GM19463 (cell line): ENCODE measurements around the gene RHBDD1.
A peak's percentile ranks its signal among the peaks of the same experiment; 100 is the strongest.

ENCODE experiments used
- ATAC-seq: cut with Tn5 transposase; IDR thresholded peaks from one replicate; pipeline ENCODE4 v1.9.1; 2021; ENCODE audit warnings: mild to moderate bottlenecking, moderate library complexity; ENCODE audit not compliant: unreplicated experiment

The RHBDD1 gene

DNA sequence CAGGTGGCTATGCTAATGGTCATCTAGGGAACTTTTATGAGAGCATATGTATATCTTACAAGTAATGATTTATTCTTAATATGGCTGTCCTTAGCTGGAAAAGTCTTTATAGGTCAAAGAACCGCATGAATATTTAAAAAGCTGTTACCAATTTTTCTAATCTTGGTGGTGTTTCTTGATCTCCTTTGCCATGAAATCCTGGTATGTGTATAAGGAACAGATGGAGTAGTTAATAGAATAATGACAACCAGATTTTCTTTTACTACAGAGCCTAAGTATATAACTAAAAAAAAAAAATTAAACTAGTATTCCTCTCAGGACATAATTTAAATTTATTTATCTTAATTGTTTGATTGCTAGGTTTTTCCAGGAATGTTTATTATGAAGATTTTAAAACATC lies 74.5 kb downstream of the RHBDD1 start:
- no peak for ATAC-seq

GRCh38 chr2:226911932-226912331 lies 76.1 kb downstream of the RHBDD1 start:
- ATAC-seq = peak; percentile 30

DNA sequence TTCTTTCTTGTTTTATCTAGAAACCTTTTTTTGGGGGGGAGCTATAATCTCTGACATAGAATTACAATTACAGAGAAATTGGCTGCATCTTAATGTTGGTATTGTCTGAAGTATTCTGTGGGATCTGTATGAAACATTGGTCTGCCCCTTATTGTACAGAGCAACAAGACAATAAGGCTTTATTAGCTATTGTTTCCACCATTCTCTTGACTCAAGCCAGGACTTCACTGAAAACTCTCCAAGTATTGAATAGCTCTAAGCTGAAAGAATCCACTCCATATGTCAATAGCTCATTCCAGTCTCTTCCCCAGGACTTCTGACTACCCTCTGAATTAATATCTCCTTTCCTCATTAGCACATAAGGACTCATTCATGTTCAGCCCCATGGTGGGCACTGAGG lies 77.8 kb downstream of the RHBDD1 start:
- no peak for ATAC-seq

DNA sequence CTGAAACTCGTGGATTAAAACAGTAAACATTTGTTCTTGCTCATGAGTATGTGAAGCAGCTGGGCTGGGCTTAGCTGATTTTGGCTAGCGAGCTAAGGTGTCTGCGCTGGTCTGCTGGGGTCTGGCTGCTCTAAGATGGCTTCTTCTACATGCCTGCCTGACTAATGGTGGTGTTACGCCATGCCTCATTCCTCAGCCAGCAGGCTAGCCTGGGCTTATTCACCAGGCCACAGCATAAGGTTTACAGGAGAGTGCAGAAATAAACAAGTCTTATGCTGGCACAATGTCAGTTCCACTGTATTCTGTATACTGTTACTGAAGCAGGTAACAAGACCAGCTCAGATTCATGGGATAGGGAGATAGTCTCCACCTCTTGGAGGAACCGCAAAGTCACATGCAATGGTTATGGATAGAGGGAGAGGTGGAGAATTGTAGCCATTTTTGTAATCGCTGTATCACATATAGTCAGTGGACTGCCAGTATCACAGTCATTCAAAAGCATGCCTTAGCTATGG lies 80.0 kb downstream of the RHBDD1 start:
- no peak for ATAC-seq

DNA sequence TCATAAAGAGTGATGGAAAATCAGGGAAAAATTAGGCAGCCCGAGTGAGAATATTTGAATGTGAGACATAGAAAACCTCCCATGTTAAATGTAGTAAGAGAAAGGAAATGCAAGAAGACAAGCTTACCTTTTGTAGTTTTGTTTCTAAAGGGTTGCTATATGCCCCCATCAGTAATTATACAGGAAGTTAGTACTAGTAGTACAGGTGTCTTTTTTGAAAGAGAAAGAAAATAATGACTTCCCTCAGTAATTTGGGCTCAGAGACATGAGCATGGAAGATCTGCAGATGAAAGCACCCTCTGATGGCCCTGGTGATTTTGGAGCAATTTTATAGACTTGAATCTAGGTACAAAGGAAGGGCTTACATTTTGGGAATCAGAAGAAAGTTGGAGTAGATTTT lies 80.8 kb downstream of the RHBDD1 start:
- no peak for ATAC-seq

DNA sequence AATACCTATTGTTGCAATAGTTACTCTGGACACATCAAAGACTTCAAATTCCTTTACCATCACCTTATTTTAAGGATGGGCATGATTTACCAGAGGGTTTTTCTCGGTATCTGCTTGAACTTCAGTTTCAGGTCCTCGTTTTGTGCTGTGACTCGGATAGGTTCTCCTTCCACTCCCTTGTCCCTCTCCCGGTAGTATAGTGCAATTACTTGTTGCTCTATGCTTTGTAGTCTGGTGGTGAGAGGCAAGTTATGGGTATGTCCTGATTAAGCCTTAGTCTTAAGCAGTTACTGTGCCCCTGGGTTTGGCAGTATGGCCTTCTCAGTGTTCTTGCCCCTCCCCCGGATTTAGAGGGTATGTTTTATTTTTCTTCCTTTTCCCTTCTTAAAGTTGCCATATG lies 96.6 kb downstream of the RHBDD1 start:
- ATAC-seq = no peak

- no peak for ATAC-seq
These were observed 98.8 kb downstream of the RHBDD1 start for GRCh38 chr2:226934546-226935201.

DNA sequence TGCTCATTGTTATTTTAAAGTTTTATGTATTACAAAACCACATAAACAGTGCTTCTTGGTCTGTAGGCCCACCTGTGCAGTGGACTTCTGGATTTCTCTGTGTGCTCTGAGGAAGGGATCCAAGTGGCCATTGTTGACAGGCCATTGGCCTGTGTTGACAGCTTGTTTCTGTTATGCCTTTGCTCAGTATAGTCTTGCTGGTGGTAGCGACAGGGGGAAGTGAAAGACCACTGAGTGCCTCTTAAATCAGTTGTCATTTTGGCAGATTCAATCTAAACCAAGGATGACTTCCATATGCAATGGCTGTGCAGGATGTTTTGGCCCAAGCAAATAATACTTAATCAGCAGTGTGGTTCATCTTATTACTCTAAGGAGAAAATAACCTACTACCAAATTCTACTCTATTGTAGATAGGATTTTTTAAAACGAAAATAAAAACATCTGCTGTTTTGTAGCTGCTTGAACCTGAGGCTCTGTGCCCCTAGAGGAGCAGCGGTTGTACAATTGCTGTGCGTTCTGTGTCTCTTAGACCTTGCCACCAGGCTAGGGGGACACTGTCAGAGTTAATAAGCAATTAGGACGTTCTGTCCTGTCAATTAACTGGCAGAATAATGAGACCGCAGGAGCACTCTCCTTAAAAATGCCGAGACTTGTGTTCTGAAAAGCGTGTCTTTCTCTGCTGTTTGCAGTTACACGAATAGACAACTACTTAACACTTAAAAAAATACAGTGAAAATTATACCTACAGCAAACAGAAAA lies 108.2 kb downstream of the RHBDD1 start:
- no peak for ATAC-seq

- ATAC-seq = no peak
These were observed 117.4 kb downstream of the RHBDD1 start for GRCh38 chr2:226953206-226953605.

DNA sequence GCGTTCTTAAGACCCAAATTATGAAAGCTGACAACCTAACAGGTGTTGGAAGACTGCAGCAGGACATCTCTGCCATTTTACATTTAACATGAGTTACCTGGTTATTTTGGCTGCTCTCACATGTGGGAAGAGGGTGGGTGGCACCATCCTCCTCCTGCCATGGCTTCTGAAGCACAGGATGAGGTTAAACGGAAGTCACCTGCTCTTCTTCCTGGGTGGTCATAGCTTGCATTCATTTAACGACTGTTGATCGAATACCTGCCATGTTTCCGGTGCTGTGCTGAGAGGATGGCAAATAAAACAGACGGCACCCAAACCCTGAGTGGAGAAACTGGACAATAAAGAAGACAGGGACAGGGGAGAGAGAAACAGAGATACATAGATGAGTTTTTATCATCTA lies 118.0 kb downstream of the RHBDD1 start:
- ATAC-seq = no peak

- ATAC-seq = no peak
These were observed 120.8 kb downstream of the RHBDD1 start for GRCh38 chr2:226956659-226957058.

GRCh38 chr2:226959418-226959817 lies 123.6 kb downstream of the RHBDD1 start:
- ATAC-seq = no peak

GRCh38 chr2:226962176-226962773 lies 126.4 kb downstream of the RHBDD1 start:
- no peak for ATAC-seq

DNA sequence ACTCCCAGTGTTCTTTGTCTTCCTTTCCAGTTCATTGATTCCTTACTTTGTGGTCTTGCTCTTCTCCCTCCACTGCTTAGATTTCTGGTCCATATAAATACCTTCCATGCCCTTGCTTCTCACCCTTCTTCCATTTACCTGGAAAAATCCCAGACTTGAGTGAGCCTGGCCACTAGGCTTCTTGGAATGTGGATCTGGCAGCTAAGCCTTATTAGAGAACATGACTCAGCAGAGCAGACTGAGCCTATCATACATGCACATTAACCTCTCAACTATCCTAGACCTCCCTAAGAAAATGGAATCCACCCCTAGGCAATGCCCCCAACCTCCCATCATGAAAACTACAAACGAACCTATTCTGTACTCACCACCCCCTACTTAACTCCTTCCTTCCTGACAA lies 127.7 kb downstream of the RHBDD1 start:
- ATAC-seq = no peak

DNA sequence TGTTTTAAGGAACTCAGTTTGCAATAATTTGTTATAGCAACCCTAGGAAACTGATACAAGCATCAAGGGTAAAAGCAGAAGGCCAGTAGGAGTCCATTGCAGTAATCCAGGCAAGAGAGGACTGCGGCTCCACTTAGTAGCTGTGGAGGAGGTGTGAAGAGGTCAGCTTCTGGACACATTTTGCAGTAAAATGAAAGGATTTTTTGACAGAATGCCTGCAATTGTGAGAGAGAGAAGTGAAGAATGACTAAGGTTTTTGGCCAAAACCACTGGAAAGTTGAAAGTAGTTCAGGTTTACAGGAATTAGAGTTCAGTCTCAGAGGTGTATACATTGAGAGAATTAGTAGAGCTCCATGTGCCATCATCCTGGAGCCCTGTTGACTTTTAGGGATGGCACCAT lies 129.5 kb downstream of the RHBDD1 start:
- ATAC-seq = no peak

DNA sequence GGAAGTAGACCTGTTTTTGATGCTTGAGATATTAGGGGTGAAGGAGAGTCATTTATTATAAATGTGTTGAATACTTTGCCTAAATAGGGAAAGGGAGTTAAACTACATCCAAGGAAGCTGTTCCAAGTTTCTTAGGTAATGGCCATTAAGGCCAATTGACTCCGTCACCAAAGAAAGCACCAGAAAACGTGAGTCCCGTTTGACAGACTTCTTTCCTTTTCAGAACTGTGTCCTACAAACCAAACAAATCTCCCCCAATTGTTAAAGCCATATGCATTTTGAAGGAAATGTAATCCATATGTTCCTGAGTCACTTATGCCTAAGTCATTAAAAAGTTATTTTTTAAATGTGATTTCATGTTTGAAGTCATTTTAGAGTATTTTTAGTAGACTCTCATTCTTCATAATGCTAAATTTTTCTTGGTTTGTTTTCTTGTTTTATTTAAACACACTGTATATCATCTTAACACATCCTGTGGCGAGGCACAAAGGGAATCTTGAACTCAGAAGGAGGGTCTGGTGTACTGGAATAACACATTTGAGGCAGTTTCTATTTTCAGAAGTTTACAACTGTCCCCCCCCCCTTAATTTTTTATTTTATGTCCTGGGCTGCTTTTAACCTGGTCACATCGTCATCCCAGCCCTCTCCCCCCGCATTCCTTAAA lies 133.7 kb downstream of the RHBDD1 start:
- no peak for ATAC-seq

- ATAC-seq = peak; percentile 63
These were observed 134.5 kb downstream of the RHBDD1 start for GRCh38 chr2:226970362-226970761.

GRCh38 chr2:226971084-226971483 lies 135.2 kb downstream of the RHBDD1 start:
- ATAC-seq = peak; percentile 35

DNA sequence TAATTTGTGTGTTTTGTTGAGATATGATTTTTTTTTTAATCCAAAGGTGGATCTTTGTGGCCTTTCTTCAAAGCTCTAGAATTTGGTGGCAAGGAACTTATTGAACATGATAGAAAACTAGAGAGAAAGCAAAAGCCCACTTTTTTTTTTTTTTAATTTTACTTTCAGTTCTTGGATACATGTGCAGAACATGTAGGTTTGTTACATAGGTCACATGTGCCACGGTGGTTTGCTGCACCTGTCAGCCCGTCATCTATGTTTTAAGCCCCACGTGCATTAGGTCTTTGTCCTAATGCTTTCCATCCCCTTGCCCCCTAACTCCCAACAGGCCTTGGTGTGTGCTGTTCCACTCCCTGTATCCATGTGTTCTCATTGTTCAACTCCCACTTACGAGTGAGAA lies 135.9 kb downstream of the RHBDD1 start:
- ATAC-seq = peak; percentile 27

DNA sequence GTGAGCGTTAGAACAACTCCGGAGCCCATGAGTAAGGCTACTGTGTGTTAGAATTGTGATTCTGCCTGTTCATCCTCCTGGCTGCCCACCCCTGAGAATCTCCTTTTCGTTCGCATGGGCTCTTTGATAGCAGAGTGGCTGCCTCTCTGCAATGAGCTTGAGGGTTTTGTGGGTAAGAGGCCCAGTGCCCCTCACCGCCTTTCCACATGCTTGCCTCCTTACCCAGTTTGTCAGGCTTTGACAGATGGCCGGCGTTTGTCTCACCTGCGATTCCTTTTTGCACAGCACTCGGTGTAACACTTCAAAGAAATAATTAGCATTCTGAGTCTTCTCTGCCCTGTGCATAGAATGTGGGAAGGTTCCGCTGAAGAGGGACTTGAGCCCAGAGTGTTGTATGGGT lies 138.0 kb downstream of the RHBDD1 start:
- ATAC-seq = no peak

- ATAC-seq = no peak
These were observed 141.9 kb downstream of the RHBDD1 start for GRCh38 chr2:226977775-226978190.
